H9 (cell line): ENCODE results near the gene FAM210A. TPM values are rescaled to one million over a fixed set of nuclear protein-coding genes. Genes with fewer than 3 reads are reported as not detected.

Experiments used
- DNase-seq: peaks from one replicate; pipeline ENCODE4 v3.0.0-alpha.2; 2017
- H2AFZ ChIP-seq: one replicate; pipeline ENCODE4 v1.6.1; 2013; ENCODE audit warnings: mild to moderate bottlenecking, low read length, control low read depth, moderate library complexity
- H2AK5ac ChIP-seq: 2 replicates; pipeline ENCODE4 v1.6.1; 2013; ENCODE audit warnings: low read length, control low read depth, mixed read lengths; ENCODE audit not compliant: insufficient read length
- H2BK120ac ChIP-seq: one replicate; pipeline ENCODE4 v1.6.1; 2013; ENCODE audit warnings: low read depth, mild to moderate bottlenecking, low read length, control low read depth, inconsistent platforms; ENCODE audit not compliant: poor library complexity, severe bottlenecking
- H2BK12ac ChIP-seq: 2 replicates; pipeline ENCODE4 v1.6.1; 2013; ENCODE audit warnings: low read length, control low read depth, mixed read lengths, low read depth; ENCODE audit not compliant: insufficient read length
- H2BK15ac ChIP-seq: 2 replicates; pipeline ENCODE4 v1.6.1; 2013; ENCODE audit warnings: low read depth, low read length, control low read depth
- H2BK20ac ChIP-seq: one replicate; pipeline ENCODE4 v1.6.1; 2013; ENCODE audit warnings: low read depth, mild to moderate bottlenecking, low read length, control low read depth, inconsistent platforms; ENCODE audit not compliant: poor library complexity, severe bottlenecking
- H2BK5ac ChIP-seq: 2 replicates; pipeline ENCODE4 v1.6.1; 2013; ENCODE audit warnings: low read length, control low read depth, mixed read lengths; ENCODE audit not compliant: insufficient read length
- H3K14ac ChIP-seq: 2 replicates; pipeline ENCODE4 v1.6.1; 2013; ENCODE audit warnings: low read length, control low read depth; ENCODE audit not compliant: insufficient read depth
- H3K18ac ChIP-seq: 2 replicates; pipeline ENCODE4 v1.6.1; 2013; ENCODE audit warnings: low read depth, mild to moderate bottlenecking, mixed read lengths, low read length, control low read depth; ENCODE audit not compliant: insufficient read length
- H3K23ac ChIP-seq: 2 replicates; pipeline ENCODE4 v1.6.1; 2013; ENCODE audit warnings: low read length, control low read depth, mixed read lengths, low read depth; ENCODE audit not compliant: insufficient read length
- H3K23me2 ChIP-seq: 2 replicates; pipeline ENCODE4 v1.6.1; 2013; ENCODE audit warnings: low read depth, mild to moderate bottlenecking, mixed read lengths, low read length, control low read depth; ENCODE audit not compliant: insufficient read length, poor library complexity, severe bottlenecking
- H3K27ac ChIP-seq: 2 replicates; pipeline ENCODE4 v1.5.1; 2013; ENCODE audit warnings: low read length, control low read depth, mixed read lengths, low read depth; ENCODE audit not compliant: insufficient read length
- H3K27me3 ChIP-seq: 2 replicates; pipeline ENCODE4 v1.6.1; 2013; ENCODE audit warnings: low read length, control low read depth, inconsistent platforms; ENCODE audit not compliant: insufficient read depth
- H3K4ac ChIP-seq: 2 replicates; pipeline ENCODE4 v1.6.1; 2013; ENCODE audit warnings: low read depth, mild to moderate bottlenecking, control low read depth, inconsistent platforms, low read length, moderate library complexity
- H3K4me1 ChIP-seq: 2 replicates; pipeline ENCODE4 v1.6.1; 2013; ENCODE audit warnings: low read length, control low read depth, inconsistent platforms; ENCODE audit not compliant: insufficient read depth
- H3K4me2 ChIP-seq: 2 replicates; pipeline ENCODE4 v1.6.1; 2013; ENCODE audit warnings: low read length, control low read depth, mixed read lengths; ENCODE audit not compliant: insufficient read length, insufficient read depth
- H3K56ac ChIP-seq: 2 replicates; pipeline ENCODE4 v1.6.1; 2013; ENCODE audit warnings: low read depth, mild to moderate bottlenecking, mixed read lengths, low read length, control low read depth; ENCODE audit not compliant: insufficient read length
- H3K79me1 ChIP-seq: 2 replicates; pipeline ENCODE4 v1.6.1; 2013; ENCODE audit warnings: low read depth, mild to moderate bottlenecking, moderate library complexity, low read length, control low read depth, inconsistent platforms; ENCODE audit not compliant: insufficient read depth, poor library complexity, severe bottlenecking
- H3K79me2 ChIP-seq: 2 replicates; pipeline ENCODE4 v1.6.1; 2013; ENCODE audit warnings: low read length, control low read depth, inconsistent platforms; ENCODE audit not compliant: insufficient read depth
- H3K9ac ChIP-seq: 2 replicates; pipeline ENCODE4 v1.6.1; 2013; ENCODE audit warnings: low read length, control low read depth, mixed read lengths; ENCODE audit not compliant: insufficient read length; ENCODE audit errors: extremely low read depth
- H3K9me3 ChIP-seq: one replicate; pipeline ENCODE4 v1.6.1; 2013; ENCODE audit warnings: low read depth, low read length, inconsistent platforms; ENCODE audit not compliant: control insufficient read depth
- H3T11ph ChIP-seq: one replicate; pipeline ENCODE4 v1.6.1; 2013; ENCODE audit warnings: mild to moderate bottlenecking, low read length, control low read depth, inconsistent platforms
- H4K20me1 ChIP-seq: one replicate; pipeline ENCODE4 v1.6.1; 2013; ENCODE audit not compliant: control insufficient read depth, insufficient read length, insufficient read depth
- H4K5ac ChIP-seq: 2 replicates; pipeline ENCODE4 v1.6.1; 2013; ENCODE audit warnings: low read depth, mild to moderate bottlenecking, mixed read lengths, low read length, control low read depth; ENCODE audit not compliant: insufficient read length
- H4K8ac ChIP-seq: replicated peaks from 2 replicates; pipeline ENCODE4 v1.6.1; 2013; ENCODE audit warnings: low read length, control low read depth, mixed read lengths, low read depth; ENCODE audit not compliant: insufficient read length
- H4K91ac ChIP-seq: 2 replicates; pipeline ENCODE4 v1.6.1; 2013; ENCODE audit warnings: low read depth, mild to moderate bottlenecking, moderate library complexity, mixed read lengths, low read length, control low read depth; ENCODE audit not compliant: insufficient read length
- H3K27ac Mint-ChIP-seq, 3 experiments: 2 replicates in 2 of 3; 3 replicates in 1 of 3; pipeline ENCODE4 v1.8.0; 2020 to 2021; ENCODE audit warnings: mixed read lengths in 3 of 3, mild to moderate bottlenecking in 1 of 3, moderate library complexity in 1 of 3
- H3K27me3 Mint-ChIP-seq: 2 replicates; pipeline ENCODE4 v1.8.0; 2021; ENCODE audit warnings: low read depth, mild to moderate bottlenecking, moderate library complexity, mixed read lengths
- H3K36me3 Mint-ChIP-seq, 3 experiments: 2 replicates in 2 of 3; 3 replicates in 1 of 3; pipeline ENCODE4 v1.8.0; 2020 to 2021; ENCODE audit warnings: low read depth in 3 of 3, mixed read lengths in 3 of 3; ENCODE audit not compliant: insufficient read depth in 1 of 3
- H3K4me1 Mint-ChIP-seq, 2 experiments: 2 replicates each; pipeline ENCODE4 v1.8.0; 2020; ENCODE audit warnings: mixed read lengths in 2 of 2
- H3K4me3 Mint-ChIP-seq, 2 experiments: 2 replicates in 1 of 2; 3 replicates in 1 of 2; pipeline ENCODE4 v1.8.0; 2020 to 2021; ENCODE audit warnings: mild to moderate bottlenecking in 2 of 2, mixed read lengths in 2 of 2, moderate library complexity in 1 of 2
- H3K9me3 Mint-ChIP-seq, 2 experiments: 2 replicates in 1 of 2; 3 replicates in 1 of 2; pipeline ENCODE4 v1.8.0; 2020; ENCODE audit warnings: mild to moderate bottlenecking in 2 of 2, mixed read lengths in 2 of 2, moderate library complexity in 1 of 2
- CTCF ChIP-seq: fragments of 200-600 bp; sonication (generic); conservative IDR thresholded peaks from 3 replicates; pipeline ENCODE4 v1.8.0; 2021; ENCODE audit warnings: antibody characterized with exemption, mild to moderate bottlenecking
- WGBS: extraction: QIAGEN DNeasy Blood & Tissue Kit; methylation state at CpG from one replicate; pipeline ENCODE4 v1.1.7; 2013; ENCODE audit warnings: missing lambda C conversion rate, low lambda C conversion rate, mixed read lengths; ENCODE audit not compliant: insufficient read length; ENCODE audit errors: extremely low coverage; 5-methylcytosine and 5-hydroxymethylcytosine counted together
- total RNA-seq: library from RNA; stranded (reverse); gene quantifications from 2 replicates; pipeline ENCODE4 v1.2.1, GENCODE V29; 2021

The FAM210A gene
- total RNA-seq, 1 experiment from 2014 or later: 22.5 TPM

- H2AK5ac ChIP-seq: no peak overlapping the region
- H3K27ac Mint-ChIP-seq: no peak overlapping the region; a peak in 1 of 7 replicates
- H3K79me1 ChIP-seq: no peaks in the 10 kb centered on the region
- no CpG with 5 or more reads among the region's 10 CpGs for WGBS
- no peak overlapping the region; the same call in 1 of the 2 replicates for H3K14ac ChIP-seq
- H2AFZ ChIP-seq: no peak overlapping the region
- H3K4me2 ChIP-seq: no peak overlapping the region
- H2BK5ac ChIP-seq: no peak overlapping the region
- H3K9me3 Mint-ChIP-seq: no peaks in the 10 kb centered on the region
- no peak overlapping the region for H3K9ac ChIP-seq
- H3K4me1 ChIP-seq: no peaks in the 10 kb centered on the region
- H3K27ac ChIP-seq: no peak overlapping the region
- no peak overlapping the region for H2BK15ac ChIP-seq
- no peaks in the 10 kb centered on the region for H3K79me2 ChIP-seq
- H3K23ac ChIP-seq: no peak overlapping the region
- H3T11ph ChIP-seq: no peak overlapping the region
- H3K18ac ChIP-seq: no peak overlapping the region
- no peak overlapping the region for H4K8ac ChIP-seq
- no peaks in the 10 kb centered on the region for H3K23me2 ChIP-seq
- H3K56ac ChIP-seq: no peak overlapping the region
- H3K4me1 Mint-ChIP-seq: no peaks in the 10 kb centered on the region
- H4K20me1 ChIP-seq: no peaks in the 10 kb centered on the region
- no peak for TF ChIP-seq CTCF
- no peak for DNase-seq
- no peak overlapping the region for H4K91ac ChIP-seq
- no peaks in the 10 kb centered on the region; the same call in 1 of the 2 replicates for H3K27me3 Mint-ChIP-seq
- H3K36me3 Mint-ChIP-seq: peaks cover 0 to 2% (median 0%) of the 10 kb centered on the region in 3 experiments; a peak in 2 of 7 replicates
- H2BK12ac ChIP-seq: no peak overlapping the region
- H3K4me3 Mint-ChIP-seq: no peak overlapping the region
- no peak overlapping the region for H4K5ac ChIP-seq
- H3K27me3 ChIP-seq: no peaks in the 10 kb centered on the region
- no peak overlapping the region for H2BK120ac ChIP-seq
- H3K4ac ChIP-seq: no peak overlapping the region
- H2BK20ac ChIP-seq: no peak overlapping the region
- H3K9me3 ChIP-seq: no peaks in the 10 kb centered on the region
Observed at GRCh38 chr18:13620206-13620672, 106.1 kb downstream of the FAM210A start.
